ENCODE measurements around the gene BMP6. TPM values are rescaled to one million over a fixed set of nuclear protein-coding genes. Genes with fewer than 3 reads are reported as not detected.

Gene BMP6
- total and polyA plus RNA-seq, 2 of the 8 experiments (the other 6 are each of a cell fraction or from before 2014, with no cell fraction given), result 2.0 to 2.1 TPM

- no peak overlapping the region for H3K27ac ChIP-seq (ENCODE audit: low read depth, low read length)
- H4K5ac ChIP-seq (ENCODE audit: insufficient read length, low read depth, low read length), result no peak overlapping the region
- no peak overlapping the region for H2AFZ ChIP-seq (ENCODE audit: low read length)
- H4K8ac ChIP-seq (ENCODE audit: extremely low read depth, insufficient read depth, low read length), result no peak overlapping the region
- no peaks in the 10 kb centered on the region; a peak in 1 of 7 replicates for H3K27me3 ChIP-seq (replicated peaks in 1 of 4; ENCODE audit: control insufficient read depth in 3 of 4, extremely low read depth in 1 of 4, insufficient read depth in 3 of 4, low read length in 3 of 4)
- H3K79me1 ChIP-seq (ENCODE audit: low read depth, low read length), result no peaks in the 10 kb centered on the region
- no peak overlapping the region for H3K9ac ChIP-seq (replicated peaks in 1 of 4; ENCODE audit: extremely low read depth in 1 of 4, low read depth in 3 of 4, low read length in 3 of 4)
- H4K20me1 ChIP-seq (replicated peaks in 1 of 2; ENCODE audit: control insufficient read depth in 1 of 2, insufficient read depth in 2 of 2, low read length in 2 of 2), result no peaks in the 10 kb centered on the region
- H3K9me3 ChIP-seq (ENCODE audit: insufficient read depth in 2 of 2, low read depth in 1 of 2, low read length in 1 of 2), result no peaks in the 10 kb centered on the region
- H3K36me3 ChIP-seq (ENCODE audit: control insufficient read depth in 2 of 4, insufficient read depth in 4 of 4, low read length in 3 of 4), result no peaks in the 10 kb centered on the region
- no peaks in the 10 kb centered on the region for H3K79me2 ChIP-seq (ENCODE audit: control insufficient read depth in 1 of 2, insufficient read depth in 2 of 2, low read length in 2 of 2)
- no peak overlapping the region for H2AK5ac ChIP-seq (ENCODE audit: low read depth, low read length)
- no peak overlapping the region for H4K91ac ChIP-seq (replicated peaks; ENCODE audit: insufficient read length, low read length)
- H2BK5ac ChIP-seq (ENCODE audit: low read depth, low read length), result no peak overlapping the region
- H3K23ac ChIP-seq (ENCODE audit: insufficient read length), result no peak overlapping the region
- POLR2A ChIA-PET (ENCODE audit: partially characterized antibody), result no interaction called here
- H3K14ac ChIP-seq (ENCODE audit: insufficient read length), result no peak overlapping the region
- H3K56ac ChIP-seq (replicated peaks; ENCODE audit: insufficient read length, low read depth, low read length), result no peak overlapping the region
- peaks cover 0 to 3% (median 0%) of the 10 kb centered on the region in 4 experiments; a peak in 1 of 7 replicates for H3K4me1 ChIP-seq (replicated peaks in 1 of 4; ENCODE audit: control insufficient read depth in 3 of 4, insufficient read depth in 4 of 4, low read length in 3 of 4)
- DNase-seq (ENCODE audit: low read depth in 1 of 2, low spot score in 2 of 2) (no peak), FAIRE-seq (no peak)
- CTCF ChIA-PET (ENCODE audit: partially characterized antibody), result no interaction called here
- H2BK12ac ChIP-seq (ENCODE audit: low read depth, low read length), result no peak overlapping the region
- TF ChIP-seq KDM5A (IDR thresholded peaks at IDR 0.05; ENCODE audit: low read length) (no peak), SP1 (IDR thresholded peaks at IDR 0.05; ENCODE audit: low read depth, low read length) (no peak), GTF2F1 (IDR thresholded peaks at IDR 0.05; ENCODE audit: borderline replicate concordance, low read depth, low read length) (no peak), ATF3 (IDR thresholded peaks at IDR 0.05; ENCODE audit: insufficient read depth, low read depth, low read length) (no peak), EP300 (IDR thresholded peaks at IDR 0.05; ENCODE audit: borderline replicate concordance in 1 of 2, low read depth in 2 of 2, low read length in 2 of 2) (no peak), CBX5 (IDR thresholded peaks at IDR 0.05; ENCODE audit: low read depth, low read length) (no peak), JUND (IDR thresholded peaks at IDR 0.05; ENCODE audit: low read length) (no peak), MAFK (IDR thresholded peaks at IDR 0.05; ENCODE audit: low read depth, low read length) (no peak), BRCA1 (IDR thresholded peaks at IDR 0.05; ENCODE audit: low read depth, low read length) (no peak), ZNF274 (IDR thresholded peaks at IDR 0.05; ENCODE audit: borderline replicate concordance, extremely low read depth, low read length) (no peak)
- no peak overlapping the region for H2BK20ac ChIP-seq (ENCODE audit: low read length)
- no peak overlapping the region for H3K4me2 ChIP-seq (ENCODE audit: insufficient read depth in 1 of 2, low read depth in 2 of 2, low read length in 2 of 2)
- no peak overlapping the region for H3K18ac ChIP-seq (ENCODE audit: extremely low read depth, low read length)
- H2BK120ac ChIP-seq (replicated peaks; ENCODE audit: low read depth, low read length), result no peak overlapping the region
- 90% methylated on average over 7 of the region's 7 CpGs; no CpG with 5 or more reads in 1 of the 2 experiments for WGBS, 2 experiments (ENCODE audit: extremely low coverage in 1 of 2, insufficient coverage in 1 of 2, insufficient read length in 1 of 2, insufficient replicate concordance in 2 of 2, low coverage in 1 of 2, low lambda C conversion rate in 2 of 2, missing lambda C conversion rate in 1 of 2)
- H2BK15ac ChIP-seq (ENCODE audit: low read length), result no peak overlapping the region
- no peaks in the 10 kb centered on the region for H3K23me2 ChIP-seq (ENCODE audit: low read depth, low read length)
- no peak overlapping the region for H3K4me3 ChIP-seq (ENCODE audit: extremely low read depth in 1 of 4, insufficient read depth in 2 of 4, low read depth in 3 of 4, low read length in 4 of 4)
- H3K4ac ChIP-seq (replicated peaks; ENCODE audit: insufficient read length, low read depth, low read length), result no peak overlapping the region
Observed at GRCh38 chr6:7758456-7758855, 32.6 kb downstream of the BMP6 start.

Data from H1 (cell line).